PFSK-1 (cell line): ENCODE measurements around the gene CYP3A5.

Source experiments
- POLR2AphosphoS5 ChIP-seq: IDR thresholded peaks from 2 replicates; pipeline ENCODE4 v1.6.1; 2012; ENCODE audit warnings: low read depth, mild to moderate bottlenecking, control low read depth, low read length, moderate library complexity
- SIN3A ChIP-seq: IDR thresholded peaks from 2 replicates; pipeline ENCODE4 v1.6.1; 2012; ENCODE audit warnings: mild to moderate bottlenecking, low read length, moderate library complexity, borderline replicate concordance; ENCODE audit not compliant: insufficient read depth
- TAF1 ChIP-seq: IDR thresholded peaks from 2 replicates; pipeline ENCODE4 v1.6.1; 2012; ENCODE audit warnings: low read length, control low read depth, borderline replicate concordance; ENCODE audit not compliant: insufficient read depth
- TF ChIP-seq, protein P1 (sequence below), 2 experiments: IDR thresholded peaks; 2 replicates each; pipeline versions ENCODE4 v1.6.1 to v1.8.0; 2011 to 2012; ENCODE audit warnings: low read depth in 2 of 2, low read length in 2 of 2, control low read depth in 1 of 2, inconsistent platforms in 1 of 2, mild to moderate bottlenecking in 1 of 2, moderate library complexity in 1 of 2; ENCODE audit not compliant: insufficient read depth in 1 of 2

- no peak for TF ChIP-seq POLR2AphosphoS5
- no peak for TF ChIP-seq TAF1
- TF ChIP-seq, protein P1, sequence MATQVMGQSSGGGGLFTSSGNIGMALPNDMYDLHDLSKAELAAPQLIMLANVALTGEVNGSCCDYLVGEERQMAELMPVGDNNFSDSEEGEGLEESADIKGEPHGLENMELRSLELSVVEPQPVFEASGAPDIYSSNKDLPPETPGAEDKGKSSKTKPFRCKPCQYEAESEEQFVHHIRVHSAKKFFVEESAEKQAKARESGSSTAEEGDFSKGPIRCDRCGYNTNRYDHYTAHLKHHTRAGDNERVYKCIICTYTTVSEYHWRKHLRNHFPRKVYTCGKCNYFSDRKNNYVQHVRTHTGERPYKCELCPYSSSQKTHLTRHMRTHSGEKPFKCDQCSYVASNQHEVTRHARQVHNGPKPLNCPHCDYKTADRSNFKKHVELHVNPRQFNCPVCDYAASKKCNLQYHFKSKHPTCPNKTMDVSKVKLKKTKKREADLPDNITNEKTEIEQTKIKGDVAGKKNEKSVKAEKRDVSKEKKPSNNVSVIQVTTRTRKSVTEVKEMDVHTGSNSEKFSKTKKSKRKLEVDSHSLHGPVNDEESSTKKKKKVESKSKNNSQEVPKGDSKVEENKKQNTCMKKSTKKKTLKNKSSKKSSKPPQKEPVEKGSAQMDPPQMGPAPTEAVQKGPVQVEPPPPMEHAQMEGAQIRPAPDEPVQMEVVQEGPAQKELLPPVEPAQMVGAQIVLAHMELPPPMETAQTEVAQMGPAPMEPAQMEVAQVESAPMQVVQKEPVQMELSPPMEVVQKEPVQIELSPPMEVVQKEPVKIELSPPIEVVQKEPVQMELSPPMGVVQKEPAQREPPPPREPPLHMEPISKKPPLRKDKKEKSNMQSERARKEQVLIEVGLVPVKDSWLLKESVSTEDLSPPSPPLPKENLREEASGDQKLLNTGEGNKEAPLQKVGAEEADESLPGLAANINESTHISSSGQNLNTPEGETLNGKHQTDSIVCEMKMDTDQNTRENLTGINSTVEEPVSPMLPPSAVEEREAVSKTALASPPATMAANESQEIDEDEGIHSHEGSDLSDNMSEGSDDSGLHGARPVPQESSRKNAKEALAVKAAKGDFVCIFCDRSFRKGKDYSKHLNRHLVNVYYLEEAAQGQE (IDR thresholded peaks at IDR 0.05; ENCODE audit: insufficient read depth in 1 of 2, low read depth in 2 of 2, low read length in 2 of 2), result no peak
- no peak for TF ChIP-seq SIN3A
These were observed 51.0 kb downstream of the CYP3A5 start for GRCh38 chr7:99628471-99629465.
